Liver (tissue), 9 donors: ENCODE data around the gene TTC23L. TPM values are rescaled to one million over a fixed set of nuclear protein-coding genes. Genes with fewer than 3 reads are reported as not detected.

Source experiments
- DNase-seq: peaks from one replicate; pipeline ENCODE4 v3.0.0-alpha.2; 2017; ENCODE audit warnings: low spot score
- H3K27ac ChIP-seq, 2 donors: one replicate each; pipeline ENCODE4 v1.7.0; 2013; ENCODE audit warnings: inconsistent platforms in 2 of 2, low read length in 2 of 2, control low read depth in 1 of 2, low read depth in 1 of 2, mild to moderate bottlenecking in 1 of 2
- H3K27me3 ChIP-seq, 4 donors: one replicate each; pipeline versions ENCODE4 v1.6.1 to v1.7.0; 2013; ENCODE audit warnings: low read length in 3 of 4, inconsistent platforms in 1 of 4, mild to moderate bottlenecking in 1 of 4, moderate library complexity in 1 of 4; ENCODE audit not compliant: control insufficient read depth in 4 of 4, insufficient read depth in 4 of 4
- H3K36me3 ChIP-seq, 4 donors: one replicate each; pipeline versions ENCODE4 v1.6.1 to v1.7.0; 2013; ENCODE audit warnings: low read length in 3 of 4, mild to moderate bottlenecking in 3 of 4, low read depth in 1 of 4, moderate library complexity in 1 of 4; ENCODE audit not compliant: control insufficient read depth in 4 of 4, insufficient read depth in 3 of 4
- H3K4me1 ChIP-seq, 4 donors: one replicate each; pipeline versions ENCODE4 v1.6.1 to v1.7.0; 2013; ENCODE audit warnings: low read length in 3 of 4, mild to moderate bottlenecking in 3 of 4, moderate library complexity in 1 of 4; ENCODE audit not compliant: control insufficient read depth in 4 of 4, insufficient read depth in 4 of 4
- H3K4me3 ChIP-seq, 3 donors: one replicate each; pipeline versions ENCODE4 v1.6.1 to v1.7.0; 2013; ENCODE audit warnings: low read length in 3 of 3, control low read depth in 1 of 3, low read depth in 1 of 3, mild to moderate bottlenecking in 1 of 3
- H3K9ac ChIP-seq, 2 donors: one replicate each; pipeline ENCODE4 v1.7.0; 2013; ENCODE audit warnings: low read length in 2 of 2, mild to moderate bottlenecking in 2 of 2, moderate library complexity in 2 of 2, control low read depth in 1 of 2, low read depth in 1 of 2
- H3K9me3 ChIP-seq, 4 donors: one replicate each; pipeline versions ENCODE4 v1.6.1 to v1.7.0; 2013; ENCODE audit warnings: low read length in 3 of 4; ENCODE audit not compliant: control insufficient read depth in 4 of 4
- ATF3 ChIP-seq: IDR thresholded peaks from 2 replicates; pipeline ENCODE4 v1.6.1; 2016; ENCODE audit warnings: antibody characterized with exemption
- EGR1 ChIP-seq, 2 donors: IDR thresholded peaks; 2 replicates each; pipeline ENCODE4 v1.6.1; 2016 to 2018; ENCODE audit warnings: antibody characterized with exemption in 2 of 2, low read depth in 2 of 2
- FOXA1 ChIP-seq: IDR thresholded peaks from 2 replicates; pipeline ENCODE4 v1.6.1; 2016; ENCODE audit warnings: antibody characterized with exemption
- FOXA2 ChIP-seq: IDR thresholded peaks from 2 replicates; pipeline ENCODE4 v1.6.1; 2016; ENCODE audit warnings: antibody characterized with exemption
- HNF4A ChIP-seq, 2 donors: conservative IDR thresholded peaks; 2 replicates each; pipeline ENCODE4 v1.6.1; 2016; ENCODE audit warnings: antibody characterized with exemption in 2 of 2, mild to moderate bottlenecking in 2 of 2
- HNF4G ChIP-seq: IDR thresholded peaks from 2 replicates; pipeline ENCODE4 v1.6.1; 2016; ENCODE audit warnings: antibody characterized with exemption
- RAD21 ChIP-seq, 2 donors: IDR thresholded peaks; 2 replicates each; pipeline ENCODE4 v1.6.1; 2016; ENCODE audit warnings: antibody characterized with exemption in 2 of 2, mild to moderate bottlenecking in 2 of 2
- REST ChIP-seq: IDR thresholded peaks from 2 replicates; pipeline ENCODE4 v1.6.1; 2016; ENCODE audit warnings: antibody characterized with exemption, mild to moderate bottlenecking
- RXRA ChIP-seq, 2 donors: IDR thresholded peaks; 2 replicates each; pipeline ENCODE4 v1.6.1; 2017 to 2018; ENCODE audit warnings: antibody characterized with exemption in 2 of 2, mild to moderate bottlenecking in 1 of 2
- SP1 ChIP-seq: IDR thresholded peaks from 2 replicates; pipeline ENCODE4 v1.6.1; 2018; ENCODE audit warnings: antibody characterized with exemption, mild to moderate bottlenecking
- YY1 ChIP-seq: IDR thresholded peaks from 2 replicates; pipeline ENCODE4 v1.6.1; 2016; ENCODE audit warnings: antibody characterized with exemption, mild to moderate bottlenecking
- polyA plus RNA-seq, 2 donors: library from polyadenylated mRNA; stranded (reverse) in 1 of 2; unstranded in 1 of 2; fragments of 200-250 nt in 1 of 2; fragments of >200 nt in 1 of 2; fragmentation: Nextera tagmentation in 1 of 2; extraction: Ambion mirVana in 1 of 2; gene quantifications; one replicate each; pipeline versions ENCODE4 v1.2.1 to v1.2.3, GENCODE V29; 2013 to 2015
- total RNA-seq, 2 donors: library from RNA; depleted of rRNA; stranded (reverse); fragments of >200 nt; gene quantifications; one replicate each; pipeline ENCODE4 v1.2.3, GENCODE V29; 2014
- TF ChIP-seq, protein P1 (sequence below): IDR thresholded peaks from 2 replicates; pipeline ENCODE4 v1.6.1; 2016; ENCODE audit warnings: antibody characterized with exemption
- TF ChIP-seq, protein P2 (sequence below): IDR thresholded peaks from 2 replicates; pipeline ENCODE4 v1.6.1; 2016; ENCODE audit warnings: antibody characterized with exemption
- donor health status: healthy.
- donor health status: healthy.
- donor health status: healthy.
- donor health status: healthy.
- donor health status: healthy.

Gene TTC23L
- total and polyA plus RNA-seq, 4 donors = 0.03 to 0.19 (median 0.08) TPM; not detected in 1

GRCh38 chr5:34876275-34876674, 37.3 kb downstream of the TTC23L start:
- Histone ChIP-seq H3K9me3 (no peaks in the 10 kb centered on the region), H3K4me1 (no peaks in the 10 kb centered on the region), H3K4me3 (no peak overlapping the region), H3K27me3 (no peaks in the 10 kb centered on the region), H3K9ac (no peak overlapping the region), H3K36me3 (no peaks in the 10 kb centered on the region), H3K27ac (no peak overlapping the region)
- no peak for DNase-seq
- TF ChIP-seq HNF4G = no peak
- TF ChIP-seq, protein P1, sequence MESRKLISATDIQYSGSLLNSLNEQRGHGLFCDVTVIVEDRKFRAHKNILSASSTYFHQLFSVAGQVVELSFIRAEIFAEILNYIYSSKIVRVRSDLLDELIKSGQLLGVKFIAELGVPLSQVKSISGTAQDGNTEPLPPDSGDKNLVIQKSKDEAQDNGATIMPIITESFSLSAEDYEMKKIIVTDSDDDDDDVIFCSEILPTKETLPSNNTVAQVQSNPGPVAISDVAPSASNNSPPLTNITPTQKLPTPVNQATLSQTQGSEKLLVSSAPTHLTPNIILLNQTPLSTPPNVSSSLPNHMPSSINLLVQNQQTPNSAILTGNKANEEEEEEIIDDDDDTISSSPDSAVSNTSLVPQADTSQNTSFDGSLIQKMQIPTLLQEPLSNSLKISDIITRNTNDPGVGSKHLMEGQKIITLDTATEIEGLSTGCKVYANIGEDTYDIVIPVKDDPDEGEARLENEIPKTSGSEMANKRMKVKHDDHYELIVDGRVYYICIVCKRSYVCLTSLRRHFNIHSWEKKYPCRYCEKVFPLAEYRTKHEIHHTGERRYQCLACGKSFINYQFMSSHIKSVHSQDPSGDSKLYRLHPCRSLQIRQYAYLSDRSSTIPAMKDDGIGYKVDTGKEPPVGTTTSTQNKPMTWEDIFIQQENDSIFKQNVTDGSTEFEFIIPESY = no peak
- no peak for TF ChIP-seq REST
- TF ChIP-seq RXRA (IDR thresholded peaks at IDR 0.05) = no peak
- no peak for TF ChIP-seq YY1

DNA sequence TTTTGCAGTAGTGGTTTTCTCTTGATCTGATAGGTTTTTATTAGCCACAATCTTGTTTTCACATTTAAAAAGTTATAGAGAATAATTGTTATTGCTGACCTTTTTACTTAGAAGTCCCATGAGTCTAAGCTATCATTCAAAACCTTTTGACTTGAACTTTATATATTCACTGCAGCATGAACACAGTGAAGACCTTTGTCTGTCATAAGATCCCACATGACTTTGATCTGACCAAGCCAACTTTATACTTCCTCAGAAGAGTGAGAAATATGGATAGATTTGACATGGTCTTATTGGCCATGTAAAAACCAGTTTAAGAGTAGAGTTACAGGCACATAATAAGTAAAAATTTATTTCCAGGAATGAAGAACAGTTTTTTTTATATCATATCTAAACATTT, 42.3 kb downstream of the TTC23L start:
- no peak overlapping the region for H3K27ac ChIP-seq
- H3K9ac ChIP-seq = no peak overlapping the region
- no peak overlapping the region for H3K4me3 ChIP-seq
- H3K4me1 ChIP-seq = no peaks in the 10 kb centered on the region
- TF ChIP-seq SP1 (no peak), REST (no peak), FOXA2 (no peak), RAD21 (IDR thresholded peaks at IDR 0.05) (no peak), FOXA1 (no peak), HNF4A (conservative IDR thresholded peaks at IDR 0.05) (no peak), YY1 (no peak), ATF3 (no peak), RXRA (IDR thresholded peaks at IDR 0.05) (no peak), EGR1 (IDR thresholded peaks at IDR 0.05; ENCODE audit: low read depth in 2 of 2) (no peak)
- TF ChIP-seq, protein P1 = no peak
- TF ChIP-seq, protein P2, sequence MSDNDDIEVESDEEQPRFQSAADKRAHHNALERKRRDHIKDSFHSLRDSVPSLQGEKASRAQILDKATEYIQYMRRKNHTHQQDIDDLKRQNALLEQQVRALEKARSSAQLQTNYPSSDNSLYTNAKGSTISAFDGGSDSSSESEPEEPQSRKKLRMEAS = no peak
- H3K27me3 ChIP-seq = no peaks in the 10 kb centered on the region
- DNase-seq = no peak
- no peaks in the 10 kb centered on the region for H3K9me3 ChIP-seq
- no peaks in the 10 kb centered on the region for H3K36me3 ChIP-seq
